HEK293 (cell line): Measurements from ENCODE around the gene ITPRIPL2.
A peak's percentile ranks its signal among the peaks of the same experiment; 100 is the strongest.

Experiments
- CTCF ChIA-PET: fragments of 350-600 bp; formaldehyde crosslinking; extraction: SDS; loops from one replicate; lab custom pipeline; 2021; ENCODE audit warnings: antibody characterized with exemption; lab: Yijun Ruan, JAX
- POLR2A ChIA-PET: fragments of 300-600 bp; formaldehyde crosslinking; extraction: SDS; loops from one replicate; lab custom pipeline; 2020; ENCODE audit warnings: antibody characterized with exemption, inconsistent platforms; lab: Yijun Ruan, JAX
- H3K27ac ChIP-seq: fragments of 200-500 bp; sonication (Bioruptor generic); 2 replicates; pipeline ENCODE4 v1.5.1; 2014; ENCODE audit warnings: low read depth, low read length, control low read depth, inconsistent platforms; ENCODE audit errors: extremely low read depth
- H3K36me3 ChIP-seq, 2 experiments: fragments of 200-500 bp in 1 of 2; sonication (Bioruptor generic) in 1 of 2; 1 replicate in 1 of 2; 2 replicates in 1 of 2; pipeline ENCODE4 v1.5.1; 2014 to 2017; ENCODE audit warnings: inconsistent platforms in 2 of 2, low read length in 2 of 2; ENCODE audit not compliant: control insufficient read depth in 2 of 2, insufficient read depth in 1 of 2
- H3K4me1 ChIP-seq: fragments of 200-500 bp; sonication (Bioruptor generic); 2 replicates; pipeline ENCODE4 v1.5.1; 2014; ENCODE audit warnings: mild to moderate bottlenecking, low read length, inconsistent platforms; ENCODE audit not compliant: control insufficient read depth, insufficient read depth
- H3K4me3 ChIP-seq: 2 replicates; pipeline ENCODE4 v1.5.1; 2011; ENCODE audit warnings: low read depth, mild to moderate bottlenecking, control low read depth, low read length, moderate library complexity
- H3K9me3 ChIP-seq: fragments of 200-500 bp; sonication (Bioruptor generic); 2 replicates; pipeline ENCODE4 v1.5.1; 2014; ENCODE audit warnings: low read depth, low read length, inconsistent platforms; ENCODE audit not compliant: control insufficient read depth, insufficient read depth
- CTCF ChIP-seq: fragments of 450-650 bp; formaldehyde crosslinking; IDR thresholded peaks from 2 replicates; pipeline ENCODE4 v1.5.1; 2016; ENCODE audit warnings: missing biosample characterization, missing genetic modification characterization
- ELK4 ChIP-seq: IDR thresholded peaks from 2 replicates; pipeline ENCODE4 v1.6.1; 2011; ENCODE audit warnings: mild to moderate bottlenecking, low read depth, low read length, borderline replicate concordance
- GLIS1 ChIP-seq: fragments of 450-650 bp; formaldehyde crosslinking; IDR thresholded peaks from 2 replicates; pipeline ENCODE4 v1.5.1; 2016; ENCODE audit warnings: missing biosample characterization, missing genetic modification characterization
- KLF17 ChIP-seq: fragments of 450-650 bp; formaldehyde crosslinking; IDR thresholded peaks from 2 replicates; pipeline ENCODE4 v1.5.1; 2016; ENCODE audit warnings: missing biosample characterization, missing genetic modification characterization
- KLF7 ChIP-seq: fragments of 450-650 bp; formaldehyde crosslinking; IDR thresholded peaks from 2 replicates; pipeline ENCODE4 v1.5.1; 2016; ENCODE audit warnings: missing biosample characterization, missing genetic modification characterization, borderline replicate concordance
- KLF8 ChIP-seq: fragments of 450-650 bp; formaldehyde crosslinking; IDR thresholded peaks from 2 replicates; pipeline ENCODE4 v1.5.1; 2016; ENCODE audit warnings: missing biosample characterization, missing genetic modification characterization
- PATZ1 ChIP-seq: fragments of 450-650 bp; formaldehyde crosslinking; IDR thresholded peaks from 2 replicates; pipeline ENCODE4 v1.5.1; 2016; ENCODE audit warnings: missing biosample characterization, missing genetic modification characterization
- TCF7L2 ChIP-seq: IDR thresholded peaks from 2 replicates; pipeline ENCODE4 v1.6.1; 2011; ENCODE audit warnings: low read depth, mild to moderate bottlenecking, inconsistent platforms, low read length, moderate library complexity, borderline replicate concordance
- ZBTB8A ChIP-seq: fragments of 450-650 bp; formaldehyde crosslinking; IDR thresholded peaks from 2 replicates; pipeline ENCODE4 v1.5.1; 2016; ENCODE audit warnings: missing biosample characterization, missing genetic modification characterization
- ZNF133 ChIP-seq: fragments of 450-650 bp; formaldehyde crosslinking; IDR thresholded peaks from 2 replicates; pipeline ENCODE4 v1.5.1; 2016; ENCODE audit warnings: missing biosample characterization, missing genetic modification characterization
- ZNF239 ChIP-seq: fragments of 450-650 bp; formaldehyde crosslinking; IDR thresholded peaks from 2 replicates; pipeline ENCODE4 v1.5.1; 2016; ENCODE audit warnings: missing biosample characterization, missing genetic modification characterization
- ZNF280D ChIP-seq: fragments of 450-650 bp; formaldehyde crosslinking; IDR thresholded peaks from 2 replicates; pipeline ENCODE4 v1.5.1; 2016; ENCODE audit warnings: missing biosample characterization, missing genetic modification characterization
- ZNF324 ChIP-seq: fragments of 450-650 bp; formaldehyde crosslinking; IDR thresholded peaks from 2 replicates; pipeline ENCODE4 v1.5.1; 2016; ENCODE audit warnings: missing biosample characterization, missing genetic modification characterization
- ZNF362 ChIP-seq: fragments of 450-650 bp; formaldehyde crosslinking; IDR thresholded peaks from 2 replicates; pipeline ENCODE4 v1.5.1; 2016; ENCODE audit warnings: missing biosample characterization, missing genetic modification characterization
- ZNF394 ChIP-seq: fragments of 450-650 bp; formaldehyde crosslinking; IDR thresholded peaks from 2 replicates; pipeline ENCODE4 v1.5.1; 2016; ENCODE audit warnings: missing biosample characterization, missing genetic modification characterization, mild to moderate bottlenecking, moderate library complexity, borderline replicate concordance
- ZNF449 ChIP-seq: fragments of 450-650 bp; formaldehyde crosslinking; IDR thresholded peaks from 2 replicates; pipeline ENCODE4 v1.5.1; 2017; ENCODE audit warnings: missing biosample characterization, mild to moderate bottlenecking, missing genetic modification characterization, moderate library complexity
- ZNF529 ChIP-seq: fragments of 450-650 bp; formaldehyde crosslinking; IDR thresholded peaks from 2 replicates; pipeline ENCODE4 v1.5.1; 2017; ENCODE audit warnings: missing genetic modification characterization, missing biosample characterization; ENCODE audit not compliant: insufficient replicate concordance
- ZNF558 ChIP-seq: fragments of 450-650 bp; formaldehyde crosslinking; IDR thresholded peaks from 2 replicates; pipeline ENCODE4 v1.5.1; 2016; ENCODE audit warnings: missing biosample characterization, missing genetic modification characterization
- ZNF639 ChIP-seq: fragments of 450-650 bp; formaldehyde crosslinking; IDR thresholded peaks from 2 replicates; pipeline ENCODE4 v1.5.1; 2016; ENCODE audit warnings: missing biosample characterization, missing genetic modification characterization
- ZNF768 ChIP-seq: fragments of 450-650 bp; formaldehyde crosslinking; IDR thresholded peaks from 2 replicates; pipeline ENCODE4 v1.5.1; 2018; ENCODE audit warnings: missing biosample characterization, mild to moderate bottlenecking, missing genetic modification characterization
- ZSCAN30 ChIP-seq: fragments of 450-650 bp; IDR thresholded peaks from 2 replicates; pipeline ENCODE4 v1.5.1; 2018; ENCODE audit warnings: missing biosample characterization, mild to moderate bottlenecking, missing genetic modification characterization, moderate library complexity

The ITPRIPL2 gene

GRCh38 chr16:19086322-19087199, 27.2 kb upstream of the ITPRIPL2 start:
- ChIA-PET CTCF (interaction anchor here (0.5 to 5.3 kb wide), 52 partner anchors 8 to 559 kb away, joined by 3 to 94 read pairs (median 4); partner anchors contain the start of genes ITPRIPL2 and TMC7), POLR2A (interaction anchor here (0.5 to 0.9 kb wide), 6 partner anchors 58 to 1276 kb away, joined by 3 to 8 read pairs (median 4); no protein-coding TSS in a partner anchor)
- no peaks in the 10 kb centered on the region for H3K9me3 ChIP-seq
- H3K4me1 ChIP-seq, result peaks cover 4% of the 10 kb centered on the region
- peak overlapping the region; percentile 29 for H3K4me3 ChIP-seq
- H3K36me3 ChIP-seq, result peaks cover 5 to 6% of the 10 kb centered on the region in 2 experiments
- H3K27ac ChIP-seq, result no peak overlapping the region
- TF ChIP-seq ZNF280D (tag by site-specific recombination) (no peak), TCF7L2 (no peak), ZNF133 (tag by site-specific recombination) (no peak), CTCF (peak; percentile 97), ZSCAN30 (tag by site-specific recombination) (peak; percentile 91), ZNF639 (tag by site-specific recombination) (0 out of 2 replicates have a peak, but pooled peaks have one; percentile 36), ZNF768 (tag by site-specific recombination) (peak; percentile 35; the same call in 1 of the 2 replicates), ZBTB8A (tag by site-specific recombination) (peak; percentile 92), ZNF324 (tag by site-specific recombination) (peak; percentile 70; the same call in 1 of the 2 replicates), ELK4 (no peak), KLF17 (peak; percentile 89), KLF8 (tag by site-specific recombination) (peak; percentile 74), KLF7 (tag by site-specific recombination) (peak; percentile 84; the same call in 1 of the 2 replicates), ZNF394 (tag by site-specific recombination) (peak; percentile 70), ZNF239 (tag by site-specific recombination) (no peak), ZNF558 (tag by site-specific recombination) (no peak), ZNF362 (peak; percentile 92), GLIS1 (tag by site-specific recombination) (peak; percentile 55; the same call in 1 of the 2 replicates), ZNF529 (tag by site-specific recombination) (no peak), PATZ1 (tag by site-specific recombination) (peak; percentile 40; the same call in 1 of the 2 replicates), ZNF449 (tag by site-specific recombination) (peak; percentile 56)
